ENCODE data around the gene B4GALT3.

Gene B4GALT3

GRCh38 chr1:161188381-161188780, 11.1 kb upstream of the B4GALT3 start:
- no peak for DNase-seq (ENCODE audit: low read depth, low spot score)

GRCh38 chr1:161187311-161187710, 10.0 kb upstream of the B4GALT3 start:
- DNase-seq (ENCODE audit: low read depth, low spot score) = no peak

GRCh38 chr1:161185732-161186311, 8.5 kb upstream of the B4GALT3 start:
- DNase-seq (ENCODE audit: low read depth, low spot score) = no peak

DNA sequence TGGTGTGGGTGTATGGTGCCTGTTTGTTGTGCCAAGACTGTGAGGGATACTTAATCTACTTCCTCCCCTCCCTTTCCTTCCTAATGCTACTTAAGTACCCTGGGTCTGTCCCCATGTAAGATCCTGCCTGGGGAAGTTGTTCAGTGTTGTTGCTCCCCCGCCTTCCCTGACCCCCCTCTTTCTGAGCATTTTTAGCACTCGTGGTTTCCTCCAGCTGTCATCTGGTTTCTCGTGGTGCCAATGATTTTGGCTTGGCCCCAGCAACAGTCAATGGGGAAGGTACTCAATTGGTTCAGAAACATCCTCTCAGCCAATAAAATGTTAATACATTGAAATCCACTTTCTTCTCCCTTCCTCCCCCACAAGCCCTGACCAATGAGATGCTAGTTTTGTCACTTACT, 8.0 kb upstream of the B4GALT3 start:
- DNase-seq (ENCODE audit: low read depth, low spot score) = no peak

DNA sequence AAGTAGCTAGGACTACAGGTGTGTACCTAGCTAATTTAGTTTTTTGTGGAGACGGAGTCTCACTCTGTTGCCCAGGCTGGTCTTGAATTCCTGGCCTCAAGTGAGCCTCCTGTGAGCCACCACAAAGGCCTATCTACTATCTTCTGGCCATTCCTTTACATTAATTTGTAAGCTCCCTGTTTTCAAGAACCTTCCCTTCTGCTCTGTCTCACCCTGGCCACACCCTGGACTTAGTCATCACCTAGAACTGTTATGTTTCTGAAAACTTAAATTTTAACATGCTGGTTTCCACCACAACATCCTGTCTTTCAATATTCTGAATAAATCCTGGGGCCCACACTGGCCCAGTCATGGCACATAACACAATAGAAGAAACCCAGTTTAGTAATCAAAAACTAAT, 4.9 kb upstream of the B4GALT3 start:
- DNase-seq (ENCODE audit: low read depth, low spot score) = no peak

- DNase-seq (ENCODE audit: low read depth, low spot score) = no peak
These were observed 3.3 kb upstream of the B4GALT3 start for GRCh38 chr1:161180639-161181038.

- no peak for DNase-seq (ENCODE audit: low read depth, low spot score)
These were observed 2.4 kb upstream of the B4GALT3 start for GRCh38 chr1:161179698-161180097.

DNA sequence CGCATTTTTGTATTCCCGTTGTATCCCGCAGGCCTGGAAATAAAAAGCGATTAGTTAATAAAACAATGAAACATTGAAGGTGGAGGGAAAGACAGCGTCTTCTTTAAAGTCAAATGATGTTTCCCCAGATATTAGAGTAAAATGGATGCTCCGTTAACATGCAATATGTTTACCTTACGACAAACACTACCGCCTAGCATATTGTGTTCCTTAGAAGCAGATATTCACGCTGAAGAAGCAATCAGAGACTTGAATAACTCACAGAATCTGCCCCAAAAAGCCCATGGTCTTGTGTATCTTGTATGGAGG, 583 bp upstream of the B4GALT3 start:
- DNase-seq (ENCODE audit: low read depth, low spot score) = no peak

- no peak for DNase-seq (ENCODE audit: low read depth, low spot score)
These were observed 717 bp downstream of the B4GALT3 start for GRCh38 chr1:161176468-161177111.

GRCh38 chr1:161175771-161176453, 1.4 kb downstream of the B4GALT3 start:
- DNase-seq (ENCODE audit: low read depth, low spot score) = no peak

GRCh38 chr1:161174911-161175310, 2.4 kb downstream of the B4GALT3 start:
- DNase-seq (ENCODE audit: low read depth, low spot score) = no peak

DNA sequence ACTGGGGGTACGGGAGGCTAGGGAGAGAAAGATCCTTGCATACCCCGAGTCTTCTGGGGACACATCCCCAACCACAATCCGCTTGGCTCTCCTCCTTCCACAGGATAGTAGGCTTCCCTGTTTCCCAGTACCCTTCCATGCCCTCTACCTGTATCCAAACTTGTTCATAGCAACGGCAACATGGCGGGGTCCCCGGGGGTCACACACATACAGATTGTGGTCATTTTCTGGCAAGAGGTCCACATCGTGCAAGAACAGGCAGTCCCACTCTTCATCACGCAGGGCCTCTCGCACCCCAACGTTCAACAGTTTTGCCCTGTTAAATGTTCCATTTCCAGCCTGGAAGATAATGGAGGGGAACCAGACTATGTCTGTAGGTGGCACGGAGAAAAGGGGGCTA, 3.6 kb downstream of the B4GALT3 start:
- DNase-seq (ENCODE audit: low read depth, low spot score) = no peak

DNA sequence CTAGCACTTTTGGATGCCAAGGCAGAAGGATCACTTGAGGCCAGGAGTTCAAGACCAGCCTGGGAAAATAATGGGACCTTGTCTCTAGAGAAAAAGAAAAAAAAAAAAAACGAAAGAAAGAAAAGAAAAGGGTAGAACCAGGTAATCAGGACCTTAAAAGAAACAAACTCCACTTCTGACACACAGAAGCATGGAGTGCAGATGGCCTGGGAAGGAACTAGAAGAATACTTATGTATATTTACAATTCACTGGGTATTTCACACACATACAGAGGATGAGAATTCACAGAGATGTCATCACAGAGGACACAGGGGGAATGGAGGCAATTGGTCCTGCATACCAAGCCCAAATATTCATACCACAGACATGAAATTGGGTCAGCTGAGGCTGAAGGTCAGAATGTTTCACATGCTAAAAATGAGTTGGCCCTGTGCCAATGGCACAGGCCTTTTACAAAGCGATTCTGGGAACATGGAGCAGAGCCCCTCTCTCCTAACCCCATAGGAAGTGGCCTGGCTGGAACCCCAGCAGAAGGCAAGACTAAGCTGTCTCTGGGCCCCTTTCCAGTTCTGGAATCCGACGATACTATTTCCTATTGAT, 4.4 kb downstream of the B4GALT3 start:
- no peak for DNase-seq (ENCODE audit: low read depth, low spot score)

GRCh38 chr1:161172349-161172748, 5.0 kb downstream of the B4GALT3 start:
- DNase-seq (ENCODE audit: low read depth, low spot score) = no peak

GRCh38 chr1:161171696-161172095, 5.6 kb downstream of the B4GALT3 start:
- no peak for DNase-seq (ENCODE audit: low read depth, low spot score)

GRCh38 chr1:161171191-161171590, 6.1 kb downstream of the B4GALT3 start:
- no peak for DNase-seq (ENCODE audit: low read depth, low spot score)

DNA sequence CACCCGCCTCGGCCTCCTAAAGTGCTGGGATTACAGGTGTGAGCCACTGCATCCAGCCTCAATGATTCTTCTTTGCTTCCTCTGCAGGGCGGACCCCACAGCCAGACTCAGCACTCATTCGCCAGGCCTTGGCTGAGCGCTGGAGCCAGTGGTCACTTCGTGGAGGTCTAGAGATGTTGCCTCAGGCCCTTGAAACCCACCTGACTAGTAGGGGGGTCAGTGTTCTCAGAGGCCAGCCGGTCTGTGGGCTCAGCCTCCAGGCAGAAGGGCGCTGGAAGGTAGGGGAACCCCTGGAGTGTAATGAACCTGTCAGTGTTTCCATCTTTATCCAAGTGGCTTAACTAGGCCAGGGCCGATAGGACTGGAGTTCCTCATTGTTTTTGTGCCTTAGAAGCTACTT, 8.4 kb downstream of the B4GALT3 start:
- no peak for DNase-seq (ENCODE audit: low read depth, low spot score)

GRCh38 chr1:161166669-161167548, 10.4 kb downstream of the B4GALT3 start:
- peak; percentile 68 for DNase-seq (ENCODE audit: low read depth, low spot score)

DNA sequence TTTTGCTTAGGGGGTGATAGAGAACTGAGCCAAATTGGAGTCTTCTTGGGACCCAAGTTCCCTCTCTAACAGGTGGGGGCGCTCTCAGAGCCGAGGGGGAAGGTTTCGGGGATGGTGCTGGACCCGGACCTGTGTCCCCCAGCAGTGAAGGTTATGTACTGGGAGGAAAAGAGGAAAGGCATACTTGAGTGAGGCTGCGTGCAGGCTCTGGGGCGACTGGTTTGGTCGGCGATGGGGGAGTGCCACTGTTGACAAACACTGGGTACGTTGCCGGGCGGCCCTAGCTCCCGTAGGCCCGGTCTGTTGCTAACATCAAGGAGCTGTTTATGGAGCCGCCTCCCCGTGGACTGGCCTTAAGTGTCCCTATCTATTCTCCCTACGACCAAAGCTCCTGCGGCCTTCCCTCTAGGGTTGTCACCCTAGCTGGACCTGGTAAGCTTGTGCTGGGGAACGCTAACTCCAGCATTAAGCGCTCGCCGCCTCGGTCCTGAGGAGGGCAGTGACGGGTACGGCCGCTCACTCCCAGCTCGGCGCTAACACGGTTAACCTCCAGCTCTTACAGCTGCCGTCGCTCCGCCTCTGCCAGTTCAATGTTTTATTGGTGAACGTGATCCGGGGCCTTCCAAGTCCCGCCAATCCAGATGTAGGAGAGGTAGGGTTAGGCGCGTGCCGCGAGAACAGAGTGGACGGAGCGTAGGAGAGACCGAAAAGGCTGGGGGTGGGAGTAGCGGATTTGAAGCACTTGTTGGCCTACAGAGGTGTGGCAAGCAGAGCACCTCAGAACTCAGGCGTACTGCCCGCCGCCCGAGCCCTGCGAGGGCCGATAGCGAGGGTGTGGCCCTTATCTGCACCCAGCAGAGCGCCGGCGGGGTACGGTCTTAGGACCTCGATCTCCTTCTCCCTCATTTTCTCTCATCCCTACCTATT, 11.3 kb downstream of the B4GALT3 start, which contains the start of gene PPOX:
TSS of gene PPOX (plus strand) at position 685 of the 927 bp plus-strand sequence. CDS start 422 bp downstream, outside the sequence.
- peak; percentile 98 for DNase-seq (ENCODE audit: low read depth, low spot score)

DNA sequence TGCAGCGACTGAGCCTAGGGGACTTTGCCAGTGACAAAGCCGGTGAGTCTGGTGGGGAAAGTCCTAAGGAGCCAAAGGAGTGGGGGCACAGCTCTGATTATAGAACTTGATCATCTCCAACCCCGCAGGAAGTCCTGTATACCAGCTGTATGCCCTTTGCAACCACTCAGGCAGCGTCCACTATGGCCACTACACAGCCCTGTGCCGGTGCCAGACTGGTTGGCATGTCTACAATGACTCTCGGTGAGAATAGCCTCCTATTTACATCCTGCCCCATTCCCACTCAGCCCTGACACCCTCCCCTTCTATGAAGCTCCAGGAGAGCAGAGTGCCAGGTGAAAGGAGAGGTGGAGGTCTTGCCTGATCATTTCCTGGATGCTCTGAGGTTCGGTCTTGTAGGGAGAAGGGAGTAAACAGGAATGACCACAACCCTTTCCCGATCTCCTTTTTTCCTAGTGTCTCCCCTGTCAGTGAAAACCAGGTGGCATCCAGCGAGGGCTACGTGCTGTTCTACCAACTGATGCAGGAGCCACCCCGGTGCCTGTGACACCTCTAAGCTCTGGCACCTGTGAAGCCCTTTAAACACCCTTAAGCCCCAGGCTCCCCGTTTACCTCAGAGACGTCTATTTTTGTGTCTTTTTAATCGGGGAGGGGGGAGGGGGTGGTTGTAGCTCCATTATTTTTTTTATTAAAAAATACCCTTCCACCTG, 12.3 kb downstream of the B4GALT3 start:
- no peak for DNase-seq (ENCODE audit: low read depth, low spot score)
